GM18909 (cell line): ENCODE measurements around the gene C9orf78.

Experiments
- ATAC-seq: cut with Tn5 transposase; IDR thresholded peaks from one replicate; pipeline ENCODE4 v1.9.1; 2021; ENCODE audit warnings: mild to moderate bottlenecking; ENCODE audit not compliant: unreplicated experiment, poor library complexity

The C9orf78 gene

DNA sequence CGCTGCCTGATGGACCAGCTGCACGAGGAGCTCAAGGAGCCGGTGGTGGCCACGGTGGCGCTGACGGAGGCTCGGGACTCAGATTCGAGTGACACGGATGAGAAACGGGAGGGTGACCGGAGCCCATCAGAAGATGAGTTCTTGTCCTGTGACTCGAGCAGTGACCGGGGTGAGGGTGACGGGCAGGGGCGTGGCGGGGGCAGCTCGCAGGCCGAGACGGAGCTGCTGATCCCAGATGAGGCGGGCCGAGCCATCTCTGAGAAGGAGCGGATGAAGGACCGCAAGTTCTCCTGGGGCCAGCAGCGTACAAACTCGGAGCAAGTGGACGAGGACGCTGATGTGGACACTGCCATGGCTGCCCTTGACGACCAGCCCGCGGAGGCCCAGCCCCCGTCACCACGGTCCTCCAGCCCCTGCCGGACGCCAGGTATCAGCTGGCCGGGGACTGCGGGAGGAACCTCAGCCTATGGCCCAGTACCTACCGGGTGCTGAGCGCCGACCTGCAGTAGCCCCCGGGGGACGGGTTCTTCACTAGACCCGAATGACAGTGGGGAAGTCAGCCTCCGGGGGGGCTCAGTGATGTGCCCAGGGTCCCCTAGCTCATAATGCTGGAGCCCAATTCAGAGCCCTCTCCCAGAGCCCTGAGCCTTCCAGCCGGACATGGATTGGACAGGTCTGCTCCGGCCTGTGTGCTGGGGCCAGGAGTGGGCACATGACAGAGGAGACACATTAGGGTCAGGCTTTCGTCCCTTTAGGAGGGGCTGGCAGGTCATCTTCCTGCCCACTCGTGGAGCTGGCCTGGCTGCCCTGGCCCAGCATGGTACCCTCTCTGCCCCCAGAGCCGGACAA lies 33.2 kb upstream of the C9orf78 start:
- no peak for ATAC-seq

DNA sequence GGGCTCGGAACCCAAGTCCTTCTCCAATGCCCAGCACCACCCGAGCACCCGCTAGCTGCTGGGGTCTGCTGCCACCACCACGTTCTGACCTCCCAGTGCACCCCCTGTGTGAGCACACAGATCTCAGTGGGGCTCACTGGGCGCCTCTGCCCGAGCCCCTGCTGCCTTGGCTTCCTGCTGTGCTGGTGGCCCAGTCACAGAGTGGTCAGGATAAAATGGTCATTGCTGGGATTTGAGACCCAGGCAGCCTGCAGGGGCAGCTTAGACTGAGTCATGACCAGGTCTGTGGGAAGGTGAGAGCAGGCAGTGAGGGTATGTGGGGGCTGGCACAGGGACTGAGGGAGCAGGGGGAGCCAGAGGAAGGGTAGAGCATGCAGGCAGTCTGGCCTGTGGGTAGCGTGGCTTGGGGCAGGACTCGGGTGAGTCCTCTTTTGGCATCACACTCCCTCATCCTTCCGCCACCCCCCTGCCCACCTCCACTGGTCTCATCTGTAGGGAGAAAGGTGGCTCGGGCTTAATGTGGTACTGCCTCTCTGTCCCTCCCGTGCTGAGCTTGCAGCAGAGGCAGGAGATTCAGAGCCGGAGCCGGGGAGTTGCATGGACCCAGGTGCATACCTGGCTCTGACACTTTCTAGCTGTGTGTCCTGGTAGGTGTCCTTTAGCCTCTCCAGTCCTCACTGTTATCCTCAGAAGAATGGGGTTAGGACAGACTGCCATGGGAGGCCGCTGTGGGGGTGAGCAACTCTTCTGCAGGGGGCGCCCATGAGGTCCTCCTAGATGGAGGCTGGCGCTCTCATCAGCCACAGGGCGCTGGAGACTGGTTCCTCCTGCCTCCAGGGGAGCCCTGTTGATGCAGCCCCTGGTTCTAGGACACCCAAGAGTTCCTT lies 32.3 kb upstream of the C9orf78 start:
- no peak for ATAC-seq

- no peak for ATAC-seq
Observed at GRCh38 chr9:129866394-129867135, 31.5 kb upstream of the C9orf78 start.

- ATAC-seq, result no peak
Observed at GRCh38 chr9:129865668-129866320, 30.7 kb upstream of the C9orf78 start.

DNA sequence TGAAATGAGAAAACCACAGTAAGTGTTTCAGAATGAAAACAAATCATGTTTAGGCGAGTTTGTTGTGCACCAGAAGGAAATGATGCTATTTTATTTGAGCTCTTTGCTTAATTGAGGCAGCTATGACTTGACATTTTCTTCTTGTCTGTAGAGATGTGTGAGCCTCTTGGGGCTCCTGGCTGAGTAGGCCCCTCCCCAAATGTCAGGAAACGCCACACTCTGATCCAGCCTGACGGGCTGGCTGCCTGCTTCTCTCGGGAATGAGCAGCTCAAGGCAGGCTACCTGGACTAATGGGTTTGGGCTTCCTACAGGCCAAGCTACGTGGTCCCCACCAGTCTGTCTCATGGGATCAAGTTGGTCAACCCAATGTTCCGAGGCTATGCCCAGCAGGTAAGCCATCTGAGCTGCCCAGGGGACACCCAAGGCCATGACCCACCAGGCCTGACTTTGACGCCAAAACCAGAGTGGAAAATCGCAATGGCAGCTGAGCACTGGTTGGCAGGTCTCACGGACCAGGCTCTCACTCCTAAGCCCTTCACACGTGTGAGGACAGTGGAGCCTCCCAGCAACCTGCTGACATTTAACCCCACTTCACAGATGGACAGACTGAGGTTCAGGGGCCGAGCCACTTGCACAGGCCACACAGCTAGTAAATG lies 30.0 kb upstream of the C9orf78 start:
- no peak for ATAC-seq

DNA sequence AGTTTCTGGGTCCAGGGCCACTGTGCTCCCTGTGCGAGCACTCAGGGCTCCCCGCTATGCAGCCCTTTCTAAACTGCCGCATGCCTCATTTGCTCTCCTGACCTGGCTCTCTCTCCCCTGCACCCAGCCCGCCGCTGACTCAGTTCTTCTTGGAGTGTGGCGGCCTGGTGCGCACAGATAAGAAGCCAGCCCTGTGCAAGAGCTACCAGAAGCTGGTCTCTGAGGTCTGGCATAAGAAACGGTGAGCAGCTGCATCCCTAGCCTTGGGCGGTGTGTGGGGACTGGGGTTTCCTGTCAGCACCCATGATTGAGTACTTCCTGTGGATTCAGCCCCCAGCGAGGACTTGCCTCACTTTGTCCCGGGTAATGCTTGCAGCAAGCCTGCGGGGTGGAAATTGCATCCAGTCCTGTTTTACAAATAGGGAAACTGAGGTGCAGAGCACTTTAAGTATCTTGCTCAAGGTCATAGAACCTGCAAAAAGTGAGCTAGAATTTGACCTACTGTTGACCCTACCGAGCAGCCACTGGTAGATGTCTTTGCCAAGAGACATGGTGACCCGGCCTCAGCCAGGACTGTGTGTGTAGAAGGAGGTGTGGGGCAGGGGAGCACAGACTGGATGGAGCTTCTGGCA lies 28.1 kb upstream of the C9orf78 start:
- no peak for ATAC-seq

DNA sequence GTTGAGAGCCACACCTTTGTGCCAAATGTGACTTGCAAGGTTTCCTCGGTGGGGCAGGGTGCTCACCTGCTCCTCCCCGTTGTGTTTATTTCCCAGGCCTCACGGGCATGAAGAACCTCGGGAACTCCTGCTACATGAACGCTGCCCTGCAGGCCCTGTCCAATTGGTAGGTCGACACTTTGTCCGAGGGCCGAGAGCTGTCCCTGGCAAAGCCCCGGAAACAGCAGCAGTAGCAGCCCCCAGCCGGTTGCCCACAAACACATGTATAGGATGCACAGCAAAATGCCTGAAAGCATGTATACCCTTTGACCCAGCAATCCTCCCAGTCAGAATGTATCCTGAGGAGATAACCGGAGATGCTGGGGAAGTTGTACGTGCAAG lies 26.4 kb upstream of the C9orf78 start:
- no peak for ATAC-seq

- ATAC-seq, result no peak
Observed at GRCh38 chr9:129860653-129861446, 25.8 kb upstream of the C9orf78 start.

DNA sequence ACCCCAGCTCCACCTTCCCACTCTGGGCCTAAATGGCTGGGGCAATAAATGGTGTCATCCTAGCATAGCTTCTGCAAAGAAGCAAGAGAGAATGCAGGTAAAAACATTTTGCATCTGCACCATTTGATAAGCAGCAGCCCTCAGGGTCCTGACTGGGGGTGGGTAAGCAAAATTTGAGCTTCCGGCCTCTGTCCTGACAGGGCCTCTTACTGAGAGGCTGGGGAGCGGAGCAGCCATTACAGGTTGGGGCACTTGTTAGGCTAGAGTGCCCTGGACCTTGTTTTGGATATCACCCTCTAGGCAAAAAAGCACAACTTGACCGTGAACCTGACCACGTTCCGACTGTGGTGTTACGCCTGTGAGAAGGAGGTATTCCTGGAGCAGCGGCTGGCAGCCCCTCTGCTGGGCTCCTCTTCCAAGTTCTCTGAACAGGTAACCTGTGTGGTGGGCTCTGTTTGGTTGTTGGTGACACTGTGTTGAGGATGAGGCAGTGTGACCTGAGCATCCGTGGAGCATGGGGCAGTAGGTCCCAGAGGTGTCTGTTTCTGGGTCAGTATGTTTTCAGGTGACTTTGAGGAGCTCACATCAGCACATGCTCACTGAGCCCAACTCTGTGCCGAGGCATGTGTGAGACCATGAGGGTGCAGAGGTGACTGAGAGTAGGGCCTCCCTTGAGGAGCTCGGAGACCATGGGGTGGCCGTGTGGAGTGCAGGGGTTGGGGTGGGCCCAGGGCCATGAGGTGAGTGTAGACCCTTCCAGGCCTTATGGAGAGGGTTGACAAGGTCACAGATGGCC lies 23.3 kb upstream of the C9orf78 start:
- no peak for ATAC-seq

GRCh38 chr9:129857207-129857606 lies 22.1 kb upstream of the C9orf78 start:
- ATAC-seq, result no peak

- no peak for ATAC-seq
Observed at GRCh38 chr9:129854588-129855110, 19.6 kb upstream of the C9orf78 start.

GRCh38 chr9:129853614-129854013 lies 18.5 kb upstream of the C9orf78 start:
- no peak for ATAC-seq

DNA sequence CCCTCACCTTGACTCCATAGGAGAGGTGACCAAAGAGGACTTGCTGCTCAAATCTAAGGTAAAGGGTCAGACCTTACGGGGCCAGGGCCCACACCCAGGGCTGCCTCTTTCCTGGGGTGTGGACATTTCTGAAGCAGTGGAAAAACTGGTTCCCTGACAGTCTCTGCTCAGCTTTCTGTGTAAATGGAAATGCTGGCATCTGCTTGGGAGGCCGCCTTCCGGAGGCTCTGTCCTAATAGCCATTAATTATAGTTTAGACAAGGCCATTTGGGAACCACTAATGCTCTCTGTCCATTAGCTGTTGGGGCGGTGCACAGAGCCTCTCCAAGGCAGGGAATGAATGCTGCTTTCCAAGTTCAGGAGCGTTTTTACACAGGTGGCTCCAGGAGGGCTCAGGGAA lies 17.5 kb upstream of the C9orf78 start:
- ATAC-seq, result no peak

- no peak for ATAC-seq
Observed at GRCh38 chr9:129851821-129852220, 16.7 kb upstream of the C9orf78 start.

- no peak for ATAC-seq
Observed at GRCh38 chr9:129850821-129851550, 15.9 kb upstream of the C9orf78 start.

DNA sequence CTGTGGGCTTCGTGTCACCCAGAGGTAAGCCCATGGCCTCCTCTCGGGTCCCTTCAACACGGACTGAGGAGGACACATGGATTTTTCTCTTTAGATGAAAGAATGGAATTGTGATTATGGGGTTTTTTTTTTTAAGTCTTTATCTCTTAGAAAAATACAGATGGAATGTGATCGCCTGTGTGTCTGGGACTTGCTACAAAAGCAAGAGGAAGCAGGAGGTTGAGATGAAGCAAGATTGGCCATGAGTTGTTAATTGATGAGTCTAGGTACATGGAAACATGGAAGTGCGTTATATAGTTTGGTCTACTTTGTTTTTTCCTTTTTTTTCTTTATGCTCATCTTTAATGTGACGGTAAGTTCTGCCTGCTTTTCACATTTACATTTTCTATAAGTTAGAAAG lies 14.8 kb upstream of the C9orf78 start:
- no peak for ATAC-seq
